Body of pancreas (tissue), 4 donors: ENCODE measurements around the gene MED10.

ENCODE experiments used
- POLR2A ChIP-seq, 3 donors: fragments of 450-650 bp; IDR thresholded peaks; one replicate each; pipeline ENCODE4 v1.6.1; 2016; ENCODE audit warnings: antibody characterized with exemption in 3 of 3, mild to moderate bottlenecking in 2 of 3
- TF ChIP-seq, protein P1 (sequence below), 7 experiments: fragments of 450-650 bp in 4 of 7; fragments of 200-600 bp in 3 of 7; sonication (generic) in 3 of 7; IDR thresholded peaks; one replicate each; pipeline ENCODE4 v1.5.1; 2016 to 2019; ENCODE audit warnings: antibody characterized with exemption in 7 of 7

- no peak for TF ChIP-seq POLR2A (IDR thresholded peaks at IDR 0.05)
- TF ChIP-seq, protein P1, sequence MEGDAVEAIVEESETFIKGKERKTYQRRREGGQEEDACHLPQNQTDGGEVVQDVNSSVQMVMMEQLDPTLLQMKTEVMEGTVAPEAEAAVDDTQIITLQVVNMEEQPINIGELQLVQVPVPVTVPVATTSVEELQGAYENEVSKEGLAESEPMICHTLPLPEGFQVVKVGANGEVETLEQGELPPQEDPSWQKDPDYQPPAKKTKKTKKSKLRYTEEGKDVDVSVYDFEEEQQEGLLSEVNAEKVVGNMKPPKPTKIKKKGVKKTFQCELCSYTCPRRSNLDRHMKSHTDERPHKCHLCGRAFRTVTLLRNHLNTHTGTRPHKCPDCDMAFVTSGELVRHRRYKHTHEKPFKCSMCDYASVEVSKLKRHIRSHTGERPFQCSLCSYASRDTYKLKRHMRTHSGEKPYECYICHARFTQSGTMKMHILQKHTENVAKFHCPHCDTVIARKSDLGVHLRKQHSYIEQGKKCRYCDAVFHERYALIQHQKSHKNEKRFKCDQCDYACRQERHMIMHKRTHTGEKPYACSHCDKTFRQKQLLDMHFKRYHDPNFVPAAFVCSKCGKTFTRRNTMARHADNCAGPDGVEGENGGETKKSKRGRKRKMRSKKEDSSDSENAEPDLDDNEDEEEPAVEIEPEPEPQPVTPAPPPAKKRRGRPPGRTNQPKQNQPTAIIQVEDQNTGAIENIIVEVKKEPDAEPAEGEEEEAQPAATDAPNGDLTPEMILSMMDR (IDR thresholded peaks at IDR 0.05) = no peak
These were observed 56.1 kb downstream of the MED10 start for GRCh38 chr5:6322163-6322713.
